Right ventricle myocardium superior (tissue), 1 donor: Measurements from ENCODE around the gene HLCS. TPM values are rescaled to one million over a fixed set of nuclear protein-coding genes. Genes with fewer than 3 reads are reported as not detected.

ENCODE experiments used
- ATAC-seq: fragments of 200-7000 bp; cut with Tn5 transposase; one replicate; pipeline ENCODE4 v1.9.1; 2020; ENCODE audit warnings: mild to moderate bottlenecking; ENCODE audit not compliant: poor library complexity
- DNase-seq: peaks from one replicate; pipeline ENCODE4 v3.0.0-alpha.2; 2020
- intact Hi-C: fragments of 100-400 bp; cut with DNase I; formaldehyde crosslinking; loops from one replicate; pipeline ENCODE4 v1.11.2; 2022
- total RNA-seq: library from RNA; stranded (reverse); fragmentation: NEBNext Ultra II Directional; extraction: Animal tissue kit (Norgen Biotek cat#: 25700); gene quantifications from one replicate; pipeline ENCODE4 v1.2.1, GENCODE V29; 2021
- donor health status: DM: no; HTN: yes; CAD: no; lungs with severe emphysema.

The HLCS gene
- total RNA-seq, 1 donor from 2014 or later, result 6.3 TPM

- intact Hi-C loops, result no loop called here
- DNase-seq (no peak), ATAC-seq (no peak)
Observed at GRCh38 chr21:36729310-36729970, 237.0 kb downstream of the HLCS start.

GRCh38 chr21:36728371-36729111 lies 237.9 kb downstream of the HLCS start:
- intact Hi-C loops, result no loop called here
- no peak for ATAC-seq
- DNase-seq, result no peak

GRCh38 chr21:36727866-36728265 lies 238.6 kb downstream of the HLCS start:
- DNase-seq, result no peak
- intact Hi-C loops, result no loop called here
- no peak for ATAC-seq

DNA sequence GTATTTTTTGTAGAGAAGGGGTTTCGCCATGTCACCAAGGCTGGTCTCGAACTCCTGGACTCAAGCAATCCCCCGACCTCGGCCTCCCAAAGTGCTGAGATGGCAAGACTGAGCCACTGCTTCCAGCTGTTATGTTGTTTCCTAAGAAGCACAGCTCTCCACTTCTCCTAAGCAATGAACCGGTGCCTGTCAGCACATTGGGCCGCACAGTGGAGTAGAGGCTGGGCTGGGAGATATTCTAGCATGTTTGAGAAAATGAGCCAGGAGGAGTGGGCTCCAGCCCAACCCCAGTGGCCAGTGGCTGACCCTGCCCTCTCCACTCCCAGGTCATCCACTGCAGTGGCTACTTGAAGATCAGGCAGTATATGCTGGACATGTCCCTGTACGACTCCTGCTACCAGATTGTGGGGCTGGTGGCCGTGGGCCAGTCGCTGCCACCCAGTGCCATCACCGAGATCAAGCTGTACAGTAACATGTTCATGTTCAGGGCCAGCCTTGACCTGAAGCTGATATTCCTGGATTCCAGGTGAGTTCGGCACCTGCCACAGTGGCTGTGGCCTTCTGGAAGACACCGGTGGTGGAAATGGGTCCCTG lies 240.6 kb downstream of the HLCS start:
- intact Hi-C loops, result no loop called here
- DNase-seq (no peak), ATAC-seq (no peak)

DNA sequence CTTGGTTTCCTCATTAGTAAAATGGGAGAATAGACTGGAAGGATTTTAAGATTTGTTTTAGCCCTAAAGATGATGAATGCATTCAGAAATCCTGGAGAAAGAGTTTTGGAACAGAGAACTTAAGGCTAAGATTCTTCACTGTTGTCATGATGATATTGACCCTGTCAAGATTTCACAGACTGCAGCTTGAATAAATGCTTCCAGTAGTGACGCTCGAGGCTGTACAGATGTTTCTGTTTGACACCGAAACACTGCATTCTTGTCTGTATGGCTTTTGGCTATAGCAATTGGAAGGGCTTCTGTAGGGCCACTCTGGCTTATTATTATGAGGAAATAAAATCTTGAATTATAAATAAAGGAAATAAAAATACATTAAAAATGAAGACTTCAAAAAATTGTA lies 241.8 kb downstream of the HLCS start:
- DNase-seq (no peak), ATAC-seq (no peak)
- intact Hi-C loops, result no loop called here

- intact Hi-C loops, result no loop called here
- DNase-seq (no peak), ATAC-seq (no peak)
Observed at GRCh38 chr21:36723371-36723881, 243.0 kb downstream of the HLCS start.

GRCh38 chr21:36722370-36723368 lies 243.8 kb downstream of the HLCS start:
- ATAC-seq (no peak), DNase-seq (no peak)
- intact Hi-C loops, result no loop called here

GRCh38 chr21:36721817-36722216 lies 244.7 kb downstream of the HLCS start:
- no peak for ATAC-seq
- intact Hi-C loops, result no loop called here
- no peak for DNase-seq

DNA sequence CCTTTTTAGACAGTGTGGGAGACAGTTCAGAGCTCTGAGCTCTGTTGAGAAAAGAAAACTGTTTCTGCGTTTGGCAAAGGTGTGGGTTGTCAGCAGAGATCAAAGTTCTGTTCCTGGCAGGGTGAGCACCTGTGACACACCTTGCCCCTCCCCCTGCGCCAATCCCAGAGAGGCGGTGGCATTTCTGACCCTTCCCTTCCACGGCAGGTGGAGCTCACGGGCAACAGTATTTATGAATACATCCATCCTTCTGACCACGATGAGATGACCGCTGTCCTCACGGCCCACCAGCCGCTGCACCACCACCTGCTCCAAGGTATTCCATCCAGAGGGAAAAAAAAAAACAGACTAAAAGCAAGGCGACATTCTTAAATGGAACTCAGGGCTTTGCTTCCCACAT lies 246.9 kb downstream of the HLCS start:
- ATAC-seq (no peak), DNase-seq (no peak)
- intact Hi-C loops, result no loop called here

DNA sequence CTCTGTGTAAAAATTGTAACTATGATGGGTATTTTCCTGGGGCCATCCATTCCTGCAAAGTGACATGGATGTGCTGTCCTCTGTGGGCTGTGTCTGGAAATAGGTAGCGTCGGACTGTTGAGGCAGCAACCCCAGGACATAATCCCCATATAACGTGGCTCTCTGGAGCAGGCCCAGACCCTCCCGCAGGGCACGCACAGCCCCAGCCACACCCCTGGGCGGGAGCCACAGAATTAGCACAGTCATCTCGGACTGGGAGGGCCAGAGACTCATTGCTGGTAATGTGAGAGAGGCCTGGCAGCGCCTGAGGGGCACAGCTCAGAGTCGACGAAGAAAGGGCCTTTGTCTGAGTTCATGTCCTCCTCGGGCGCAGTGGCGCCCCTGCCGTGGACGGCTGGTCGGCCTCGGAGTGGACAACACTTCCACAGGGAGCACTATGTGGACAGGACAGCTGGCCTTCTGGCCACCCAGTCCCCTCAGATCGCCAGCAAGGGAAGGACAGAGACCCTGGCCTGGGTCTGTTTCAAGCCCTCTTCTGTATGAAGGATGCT lies 247.4 kb downstream of the HLCS start:
- ATAC-seq (no peak), DNase-seq (no peak)
- intact Hi-C loops, result no loop called here

GRCh38 chr21:36717976-36718375 lies 248.5 kb downstream of the HLCS start:
- intact Hi-C loops, result no loop called here
- DNase-seq, result no peak
- ATAC-seq, result no peak

DNA sequence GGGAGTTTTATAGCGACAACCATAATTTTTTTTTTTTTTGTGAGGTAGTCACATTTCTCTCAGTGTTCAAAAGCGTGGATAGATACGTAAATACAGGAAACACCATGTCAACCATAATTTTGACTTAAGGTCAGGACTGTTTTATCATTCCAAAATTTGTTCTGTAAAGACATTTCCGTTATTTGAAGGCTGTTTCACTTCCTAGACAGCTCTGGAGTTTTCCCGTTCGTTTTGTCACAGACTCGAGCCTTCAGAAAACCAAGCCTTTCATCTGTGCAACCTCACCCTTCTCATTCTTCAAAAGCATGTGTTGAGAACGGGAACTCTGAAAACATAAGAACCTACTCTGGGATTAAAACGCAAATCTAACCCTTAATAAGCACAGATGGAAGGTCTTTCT lies 249.6 kb downstream of the HLCS start:
- no peak for DNase-seq
- intact Hi-C loops, result no loop called here
- no peak for ATAC-seq

- ATAC-seq, result no peak
Observed at GRCh38 chr21:36716387-36716786, 250.1 kb downstream of the HLCS start.

GRCh38 chr21:36713746-36714145 lies 252.7 kb downstream of the HLCS start:
- intact Hi-C loops, result no loop called here
- ATAC-seq (no peak), DNase-seq (no peak)

More at GRCh38 chr21:36716387-36716786, 250.1 kb downstream of the HLCS start:
- DNase-seq, result no peak
- intact Hi-C loops, result no loop called here

DNA sequence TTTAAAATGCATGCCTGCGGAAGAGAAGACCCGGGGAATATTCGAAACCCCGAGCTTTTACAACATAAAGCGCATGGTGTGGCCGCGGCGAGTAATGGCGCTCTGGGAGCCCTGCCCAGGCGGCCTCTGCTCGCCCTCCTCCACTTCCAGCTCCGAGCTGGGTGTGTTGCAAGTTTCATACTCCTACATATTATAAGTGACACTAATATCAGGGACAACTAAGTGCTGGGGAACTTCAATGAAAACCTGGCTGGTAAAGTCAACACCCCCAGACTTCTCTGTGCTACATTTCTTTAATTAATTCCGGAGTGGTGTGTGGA lies 255.8 kb downstream of the HLCS start:
- DNase-seq (no peak), ATAC-seq (no peak)
- intact Hi-C loops, result no loop called here

DNA sequence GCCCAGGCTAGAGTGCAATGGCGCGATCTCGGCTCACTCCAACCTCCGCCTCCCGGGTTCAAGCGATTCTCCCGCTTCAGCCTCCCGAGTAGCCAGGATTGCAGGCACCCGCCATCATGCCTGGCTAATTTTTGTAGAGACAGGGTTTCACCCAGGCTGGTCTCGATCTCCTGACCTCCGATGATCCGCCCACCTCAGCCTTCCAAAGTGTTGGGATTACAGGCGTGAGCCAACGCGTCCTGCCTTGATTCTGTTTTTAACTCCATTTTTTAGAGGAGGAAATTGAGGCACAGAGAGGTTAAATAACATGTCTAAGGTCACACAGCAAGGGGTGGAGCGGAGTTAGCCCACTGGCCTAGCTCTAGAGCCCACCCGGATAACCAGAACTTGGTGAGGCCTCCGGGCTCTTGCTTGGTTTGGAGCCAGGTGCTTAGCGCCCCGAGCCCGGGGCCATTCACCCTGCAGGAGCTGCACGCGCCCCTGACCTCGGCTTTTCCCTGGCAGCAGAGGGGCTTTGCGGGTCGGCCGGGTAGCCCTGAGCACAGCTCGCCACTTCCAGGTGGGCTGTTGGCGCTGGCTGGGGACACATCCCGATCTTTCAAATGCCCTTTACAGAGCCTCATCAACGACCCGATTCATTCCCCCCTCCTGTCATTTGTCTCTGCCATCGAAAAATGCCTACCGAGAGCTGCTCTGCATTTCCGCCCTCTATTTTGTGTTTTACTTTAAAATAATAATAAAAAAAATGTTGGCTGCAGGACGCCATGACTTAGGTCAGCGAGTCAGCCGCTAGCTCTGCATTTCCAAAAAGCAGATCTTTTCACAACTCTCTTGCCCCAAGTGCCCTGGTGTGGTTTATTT lies 256.4 kb downstream of the HLCS start:
- intact Hi-C loops, result no loop called here
- DNase-seq (no peak), ATAC-seq (no peak)

DNA sequence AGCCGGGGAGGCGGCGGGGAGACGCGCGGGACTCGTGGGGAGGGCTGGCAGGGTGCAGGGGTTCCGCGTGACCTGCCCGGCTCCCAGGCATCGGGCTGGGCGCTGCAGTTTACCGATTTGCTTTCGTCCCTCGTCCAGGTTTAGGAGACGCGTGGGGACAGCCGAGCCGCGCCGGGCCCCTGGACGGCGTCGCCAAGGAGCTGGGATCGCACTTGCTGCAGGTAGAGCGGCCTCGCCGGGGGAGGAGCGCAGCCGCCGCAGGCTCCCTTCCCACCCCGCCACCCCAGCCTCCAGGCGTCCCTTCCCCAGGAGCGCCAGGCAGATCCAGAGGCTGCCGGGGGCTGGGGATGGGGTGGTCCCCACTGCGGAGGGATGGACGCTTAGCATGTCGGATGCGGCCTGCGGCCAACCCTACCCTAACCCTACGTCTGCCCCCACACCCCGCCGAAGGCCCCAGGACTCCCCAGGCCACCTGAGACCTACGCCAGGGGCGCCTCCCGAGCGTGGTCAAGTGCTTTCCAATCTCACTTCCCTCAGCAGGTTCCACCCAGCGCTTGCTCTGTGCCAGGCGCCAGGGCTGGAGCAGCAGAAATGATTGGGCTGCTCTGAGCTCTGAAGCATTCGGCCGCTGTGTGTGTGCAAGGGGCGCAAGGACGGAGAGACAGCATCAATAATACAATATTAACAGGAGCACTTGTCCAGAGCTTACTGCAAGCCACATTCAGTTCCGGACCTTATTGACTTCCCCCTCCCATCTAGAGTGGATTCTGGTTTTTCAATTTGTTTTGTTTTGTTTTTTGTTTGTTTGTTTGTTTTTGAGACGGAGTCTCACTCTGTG lies 257.2 kb downstream of the HLCS start:
- intact Hi-C loops, result no loop called here
- ATAC-seq (no peak), DNase-seq (no peak)
